Measurements from ENCODE around the gene ATOH8.

The ATOH8 gene

DNA sequence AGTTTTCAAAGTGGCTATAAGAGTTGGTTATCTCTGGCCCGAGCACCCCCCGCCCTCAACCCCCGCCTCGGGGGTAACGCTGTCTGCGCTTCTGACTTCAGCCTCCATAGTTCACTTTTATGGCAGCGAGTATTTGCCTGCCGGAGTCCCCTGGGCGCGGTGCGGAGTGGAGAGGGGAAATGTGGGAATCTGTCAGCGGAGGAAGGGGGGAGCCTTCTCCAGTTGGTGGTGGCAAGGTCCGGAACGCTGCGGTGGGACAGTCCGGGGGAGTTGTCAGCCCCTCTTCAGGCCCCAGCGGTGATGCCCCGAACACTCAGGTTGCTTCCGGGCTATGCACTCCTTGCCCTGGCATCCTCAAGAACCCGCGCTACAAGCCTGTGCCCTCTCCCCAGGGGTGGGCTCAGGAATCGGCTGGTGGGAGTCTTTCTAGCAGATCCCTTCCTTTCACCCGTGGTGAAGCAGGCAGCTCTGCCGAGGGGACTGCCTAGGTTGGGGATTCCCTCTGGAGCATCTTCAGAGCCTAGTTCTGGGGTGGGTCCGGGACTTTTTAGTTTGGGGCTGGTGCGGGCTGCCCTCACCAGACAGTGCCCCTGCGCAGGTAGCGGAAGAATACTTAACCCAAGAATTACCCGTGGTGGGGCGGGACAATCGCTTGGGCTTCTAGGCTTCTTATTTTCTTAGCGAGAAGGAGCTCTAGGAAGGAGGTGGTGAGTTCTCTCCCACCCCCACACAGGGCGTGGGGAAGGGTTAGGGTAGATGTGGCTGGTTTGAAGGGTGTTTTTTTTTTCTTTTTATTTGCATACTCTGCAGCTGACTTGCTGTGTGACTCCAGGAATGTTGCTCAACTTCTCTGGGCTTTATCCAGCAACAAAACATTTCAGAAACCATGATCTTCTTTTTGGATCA lies 1.6 kb downstream of the ATOH8 start:
- no peak for DNase-seq

DNA sequence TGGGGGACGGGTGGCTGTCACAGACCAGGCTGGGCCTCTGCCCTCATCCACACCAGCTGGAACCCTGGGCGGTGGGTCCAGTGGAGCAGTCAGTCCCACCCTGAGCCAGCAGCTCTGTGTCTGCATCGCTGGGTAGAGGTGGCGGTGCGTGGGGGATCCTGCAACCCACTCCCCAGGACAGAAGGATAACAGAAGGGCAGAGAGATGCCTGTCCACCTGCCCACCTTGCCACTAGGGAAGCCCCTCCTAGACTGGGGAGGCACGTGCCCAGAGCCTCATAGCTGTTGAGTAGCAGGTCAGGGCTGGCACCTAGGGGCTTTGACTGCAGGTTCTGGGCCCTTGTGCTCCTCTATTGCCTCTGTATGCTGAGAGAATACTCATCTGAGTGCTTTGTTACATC lies 2.4 kb downstream of the ATOH8 start:
- DNase-seq = no peak

DNA sequence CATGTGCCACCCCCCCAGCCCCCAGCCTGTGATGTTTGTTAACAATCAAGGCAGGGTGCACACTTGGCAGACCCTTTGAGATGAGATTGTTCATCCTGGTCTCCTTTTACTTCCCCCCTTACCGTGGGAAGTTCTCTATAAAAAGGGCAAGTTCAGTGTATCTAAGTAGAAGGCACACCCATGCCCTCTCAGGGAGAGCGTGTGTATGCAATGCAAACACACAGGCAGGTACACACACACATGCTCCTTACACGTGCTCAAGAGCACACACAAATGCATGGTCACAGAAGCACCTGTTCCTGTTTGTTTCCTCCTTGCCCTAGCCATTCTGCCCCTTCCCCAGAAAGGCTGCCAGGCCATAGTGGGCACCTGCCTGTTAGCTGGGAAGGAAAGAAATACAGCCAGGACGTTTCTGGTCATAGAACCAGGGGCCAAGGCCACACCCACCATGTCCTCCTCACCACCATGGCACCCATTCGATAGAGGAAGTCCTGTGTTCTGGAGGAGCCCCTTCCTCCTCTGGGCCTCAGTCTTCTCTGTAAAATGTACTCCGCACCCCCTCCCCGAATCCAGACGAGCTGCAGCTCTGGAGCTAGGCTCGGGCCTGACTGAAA lies 3.1 kb downstream of the ATOH8 start:
- DNase-seq = no peak

- no peak for DNase-seq
These were observed 4.1 kb downstream of the ATOH8 start for GRCh38 chr2:85757860-85758259.

DNA sequence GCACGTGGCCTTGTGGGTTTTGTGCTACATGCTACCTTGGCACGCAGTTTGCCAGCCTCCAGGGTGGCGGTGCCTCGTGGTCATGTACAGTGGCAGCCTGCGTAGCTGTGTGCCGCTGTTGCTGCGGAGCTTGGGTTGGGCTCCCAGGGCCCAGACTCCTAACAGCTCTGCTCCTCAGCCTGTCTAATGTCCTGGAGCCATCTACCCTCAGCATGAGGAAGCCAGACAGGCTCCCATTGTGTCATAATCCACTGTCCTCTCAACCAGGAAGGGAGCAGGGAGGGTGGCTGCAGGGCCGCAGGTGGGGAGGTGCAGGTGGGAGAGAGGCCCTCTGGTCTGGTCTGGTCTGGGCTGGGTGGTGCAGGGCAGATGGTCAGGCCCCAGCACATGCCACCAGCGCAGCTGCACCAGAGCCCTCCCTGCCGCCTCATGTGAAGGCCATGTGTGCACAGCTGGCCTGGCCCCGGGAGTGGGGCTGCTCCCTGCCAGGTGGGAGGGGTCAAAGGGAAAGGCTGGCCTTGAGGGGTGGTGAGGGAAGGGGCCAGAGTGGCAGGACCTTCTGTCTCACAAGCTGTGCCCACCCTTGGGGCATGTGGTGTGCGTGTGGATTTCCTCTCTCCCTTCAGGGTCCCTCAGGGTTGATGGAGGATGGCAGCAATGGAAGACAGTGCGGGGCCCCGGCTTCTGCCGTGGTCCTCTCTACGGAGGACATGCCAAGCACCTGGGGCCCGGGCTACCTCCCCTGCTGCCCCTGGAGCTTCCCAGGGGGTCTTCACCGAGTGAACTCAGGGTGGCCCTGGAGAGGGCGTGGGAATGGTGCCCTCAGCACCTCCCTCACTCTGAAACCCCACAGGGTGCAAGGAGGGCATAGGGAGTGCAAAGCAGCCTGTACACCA lies 4.8 kb downstream of the ATOH8 start:
- peak; percentile 86 for DNase-seq

GRCh38 chr2:85759257-85759613 lies 5.4 kb downstream of the ATOH8 start:
- DNase-seq = no peak

- DNase-seq = no peak
These were observed 6.6 kb downstream of the ATOH8 start for GRCh38 chr2:85760371-85760770.

- DNase-seq = no peak
These were observed 7.1 kb downstream of the ATOH8 start for GRCh38 chr2:85760872-85761271.

DNA sequence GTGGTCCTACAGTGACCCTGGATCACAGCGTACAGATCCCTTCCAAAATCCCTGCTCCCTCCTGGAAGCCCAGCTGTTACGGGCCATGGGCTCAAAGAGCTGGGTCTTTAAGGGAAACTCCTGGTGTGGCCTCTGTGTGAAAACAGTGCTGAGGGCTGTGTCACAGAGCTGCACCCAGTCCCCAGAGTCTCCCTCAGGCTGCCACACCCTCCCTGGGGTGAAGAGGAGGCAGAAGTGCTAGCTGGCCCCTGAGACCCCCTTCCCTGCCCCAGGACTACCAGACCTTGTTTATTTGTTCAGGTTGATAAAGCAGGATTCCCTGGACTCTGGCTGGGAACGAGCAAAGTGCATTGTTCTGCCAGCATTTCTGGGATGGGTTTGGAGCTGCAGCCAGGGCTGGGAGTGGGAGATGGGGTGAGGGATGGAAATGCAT lies 7.7 kb downstream of the ATOH8 start:
- no peak for DNase-seq

DNA sequence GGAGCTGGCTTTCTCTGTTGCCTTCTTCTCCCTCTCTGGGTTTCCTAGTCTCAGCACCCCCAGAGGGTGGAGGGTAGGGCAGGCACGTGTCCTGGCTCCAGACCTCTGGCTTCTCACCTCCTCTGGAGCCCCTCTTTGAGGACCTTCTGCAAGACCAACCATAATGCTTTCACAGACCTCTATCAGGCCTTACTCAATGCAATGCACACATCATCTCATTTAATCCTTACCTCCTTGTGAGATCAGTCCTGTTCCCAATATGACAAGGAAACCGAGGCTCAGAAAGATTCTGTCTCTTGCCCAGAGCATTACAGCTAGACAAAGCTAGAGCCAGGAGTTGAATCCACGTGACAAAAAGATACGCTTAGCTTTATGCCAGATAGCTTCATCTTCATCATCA lies 8.2 kb downstream of the ATOH8 start:
- DNase-seq = no peak

- no peak for DNase-seq
These were observed 9.3 kb downstream of the ATOH8 start for GRCh38 chr2:85763132-85763531.

DNA sequence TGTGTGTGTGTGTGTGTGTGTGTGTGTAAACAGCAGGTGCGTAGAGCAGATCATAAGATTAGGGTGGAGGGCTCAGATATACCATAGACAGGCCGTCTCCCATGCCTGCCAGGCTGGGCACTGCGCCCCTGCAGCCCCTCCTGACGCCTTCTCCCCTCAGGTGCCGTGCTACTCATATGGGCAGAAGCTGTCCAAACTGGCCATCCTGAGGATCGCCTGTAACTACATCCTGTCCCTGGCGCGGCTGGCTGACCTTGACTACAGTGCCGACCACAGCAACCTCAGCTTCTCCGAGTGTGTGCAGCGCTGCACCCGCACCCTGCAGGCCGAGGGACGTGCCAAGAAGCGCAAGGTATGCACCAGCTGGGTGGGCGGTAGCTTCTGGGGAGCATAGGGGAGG lies 10.0 kb downstream of the ATOH8 start:
- DNase-seq = no peak

GRCh38 chr2:85765081-85765731 lies 11.4 kb downstream of the ATOH8 start:
- no peak for DNase-seq

- DNase-seq = no peak
These were observed 12.4 kb downstream of the ATOH8 start for GRCh38 chr2:85766229-85766628.

- no peak for DNase-seq
These were observed 14.2 kb downstream of the ATOH8 start for GRCh38 chr2:85767803-85768665.

GRCh38 chr2:85768713-85769112 lies 14.9 kb downstream of the ATOH8 start:
- peak; percentile 68 for DNase-seq

DNA sequence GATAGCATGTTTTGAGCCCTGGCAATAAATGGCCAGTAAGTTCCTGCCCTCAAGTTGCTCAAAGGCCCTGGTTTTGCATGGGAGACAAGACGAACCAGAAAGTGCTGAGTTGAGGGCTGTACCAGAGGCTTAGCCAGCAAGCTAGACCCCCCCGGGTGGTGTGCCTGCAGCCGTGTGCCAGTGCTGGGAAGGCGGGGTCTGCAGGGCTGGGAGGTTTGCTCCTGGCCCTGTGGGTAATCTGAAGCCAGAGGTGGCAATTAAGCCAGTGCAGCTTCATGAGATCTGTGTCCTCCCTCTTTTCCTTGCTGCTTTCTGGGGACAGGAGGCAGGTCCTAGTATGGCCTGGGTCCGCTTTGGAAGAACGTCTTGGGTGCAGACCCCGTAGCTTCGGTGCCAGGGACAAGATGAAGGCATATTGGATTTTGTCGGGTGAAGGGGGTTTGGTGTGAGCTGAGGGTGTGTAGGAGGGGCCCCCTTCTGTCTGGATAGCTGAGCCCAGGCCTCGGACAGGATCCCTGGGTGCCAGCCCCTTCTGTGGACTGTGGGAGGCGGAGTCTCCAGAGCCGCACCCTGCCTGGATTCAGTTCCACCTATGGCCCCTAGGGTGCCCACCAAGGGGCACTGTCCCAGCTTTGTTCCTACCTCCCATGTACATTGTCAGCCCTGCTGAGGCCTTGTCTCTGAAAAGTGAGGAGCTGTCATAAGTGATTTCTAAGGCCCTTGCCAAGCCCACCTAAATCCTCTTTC lies 15.6 kb downstream of the ATOH8 start:
- DNase-seq = no peak

- DNase-seq = peak; percentile 46
These were observed 16.2 kb downstream of the ATOH8 start for GRCh38 chr2:85769983-85770362.

DNA sequence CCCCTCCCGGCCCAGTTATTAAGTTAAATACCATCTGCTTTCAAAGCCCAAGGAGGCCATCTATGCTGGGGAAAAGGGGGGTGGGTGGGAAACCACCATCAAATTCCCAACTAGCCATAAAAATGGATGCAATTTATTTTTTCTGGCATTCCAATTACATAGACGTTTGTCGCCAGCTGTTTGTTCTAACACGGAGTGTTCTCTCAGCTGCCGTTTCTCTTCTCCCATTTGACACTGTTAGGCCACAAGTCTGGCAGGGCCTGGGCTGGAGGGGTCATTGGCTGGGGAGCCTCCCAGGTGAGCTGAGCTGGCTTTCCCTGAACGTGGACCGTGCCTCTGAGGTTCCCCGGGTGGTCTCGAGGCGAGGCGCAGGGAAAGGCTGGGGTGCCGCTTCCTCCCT lies 16.6 kb downstream of the ATOH8 start:
- DNase-seq = no peak

DNA sequence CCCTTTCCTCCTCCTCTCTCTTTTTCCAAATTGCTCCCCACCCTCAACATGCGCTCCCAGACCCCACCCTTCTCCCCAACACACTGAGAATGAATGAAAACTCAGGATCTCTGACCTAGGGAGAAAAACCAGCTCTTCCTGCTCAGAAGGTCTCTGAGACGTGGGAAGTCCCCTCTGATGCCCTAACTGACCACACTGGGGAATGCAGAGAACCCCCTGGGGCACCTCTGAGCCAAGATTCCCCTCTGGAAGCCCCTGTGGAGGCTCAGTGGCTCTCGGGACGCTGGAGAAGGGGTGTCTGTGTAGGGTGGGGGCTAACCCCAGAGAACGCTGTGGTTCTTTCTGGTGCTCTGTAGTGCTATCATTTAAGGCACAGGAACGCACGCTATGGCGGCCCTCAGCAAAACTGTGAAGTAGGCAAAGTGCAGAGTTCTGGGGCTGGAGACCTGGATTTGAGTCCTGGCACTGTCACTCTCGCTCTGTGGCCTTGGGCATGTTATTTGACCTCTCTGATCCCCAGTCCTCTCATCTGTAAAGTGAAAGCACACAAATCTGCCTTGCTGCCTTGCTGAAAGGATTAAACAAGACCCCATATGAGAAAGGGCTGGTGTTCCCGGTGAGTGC lies 17.1 kb downstream of the ATOH8 start:
- DNase-seq = no peak

DNA sequence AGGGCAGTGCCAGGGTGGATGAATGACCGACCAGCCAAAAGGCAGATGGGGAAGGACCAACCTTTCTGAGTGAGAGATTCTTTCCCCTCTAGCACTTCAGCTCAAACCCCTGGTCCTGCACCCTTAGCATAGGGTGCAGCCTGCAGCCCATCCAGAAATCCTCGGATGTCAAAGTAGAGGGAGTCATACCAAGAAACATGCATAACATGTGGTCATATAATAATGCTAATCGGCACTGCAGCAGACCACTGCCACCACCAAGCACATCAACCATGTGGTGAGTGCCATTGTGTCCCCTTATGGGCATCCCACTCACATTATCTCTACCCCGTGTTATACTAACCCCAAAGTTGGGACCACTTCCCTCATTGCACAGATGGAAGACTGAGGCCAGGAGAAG lies 17.7 kb downstream of the ATOH8 start:
- DNase-seq = no peak
